ENCODE data around the gene PAH.

The PAH gene

DNA sequence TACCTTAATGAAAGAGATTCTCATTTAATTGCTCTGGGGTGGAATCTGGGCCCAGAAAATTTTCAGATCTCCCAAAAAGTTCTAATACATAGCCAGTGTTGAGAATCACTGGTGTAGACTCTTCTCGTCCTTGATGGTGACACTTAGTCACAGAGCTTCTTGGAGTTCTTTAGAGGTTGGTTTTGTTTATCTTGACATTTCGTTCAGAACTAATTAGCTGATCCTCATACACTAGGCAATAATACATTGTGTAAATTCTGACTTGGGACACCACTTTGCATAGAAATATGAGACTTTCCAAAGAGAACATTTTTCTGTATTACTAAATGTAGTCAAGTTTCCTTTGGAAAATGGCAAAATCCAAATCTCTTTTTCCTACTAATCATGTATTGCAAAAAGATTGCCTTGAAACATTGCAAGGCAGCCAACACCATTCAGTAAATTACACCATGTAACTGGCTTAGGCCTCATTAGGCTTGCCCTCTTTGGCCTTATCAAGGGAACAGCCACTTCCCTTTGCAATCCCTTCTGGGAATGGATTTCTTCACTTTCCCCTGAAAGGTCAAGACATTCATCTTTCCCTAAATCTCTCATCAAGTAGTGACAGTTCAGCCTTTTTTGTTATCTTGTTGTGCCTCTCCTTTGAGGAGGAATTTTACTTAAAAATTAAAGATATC, 102.2 kb downstream of the PAH start:
- DNase-seq: no peak

DNA sequence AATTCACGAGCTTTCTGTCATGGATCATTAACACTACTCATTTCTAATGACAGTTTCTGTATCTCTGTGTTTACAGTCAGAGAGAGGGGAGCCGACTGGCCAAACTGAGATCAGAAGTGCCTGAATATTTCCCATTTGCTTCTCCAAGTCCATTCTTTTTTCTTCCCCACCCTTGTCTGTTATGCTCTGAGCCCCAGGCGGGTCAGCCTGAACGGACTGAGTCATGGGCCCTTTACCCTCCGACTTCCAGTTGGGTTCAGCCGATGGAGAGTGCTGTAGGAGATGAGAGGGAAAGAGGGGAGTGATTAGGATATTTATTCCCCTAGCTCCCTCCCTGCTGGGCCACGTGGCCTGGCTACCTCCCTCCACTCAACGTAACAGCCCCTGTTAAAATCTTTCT, 104.7 kb downstream of the PAH start:
- no peak for DNase-seq

DNA sequence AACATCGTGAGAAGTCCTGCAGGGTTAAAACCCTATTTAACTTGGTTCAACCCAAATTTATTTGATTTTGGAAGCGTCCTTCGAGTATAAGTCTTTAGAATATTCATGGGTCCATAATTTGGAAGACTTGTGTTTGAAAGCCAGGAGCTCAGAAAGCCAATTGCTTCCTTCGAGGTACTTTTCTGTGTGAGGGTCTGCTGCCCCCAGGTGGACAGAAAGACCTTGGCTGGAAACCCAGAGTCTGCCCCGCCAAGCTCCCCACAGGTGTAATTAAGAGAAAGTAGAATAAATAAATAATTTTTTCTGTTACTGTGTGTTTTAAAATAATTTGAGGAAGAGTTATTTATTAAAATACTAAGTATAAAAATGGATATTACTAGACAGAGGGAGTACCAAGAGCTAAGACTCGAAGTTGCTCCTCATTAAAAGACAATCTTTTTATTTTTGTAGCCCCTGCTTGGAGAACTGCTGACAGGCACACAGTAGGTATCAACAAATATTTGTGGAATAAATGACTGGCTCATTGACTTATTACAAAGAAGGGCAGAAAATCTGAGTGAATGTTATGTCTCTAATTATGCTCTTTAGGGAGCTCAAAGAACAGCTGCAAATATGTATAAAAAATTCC, 105.8 kb downstream of the PAH start:
- DNase-seq: peak; percentile 59

DNA sequence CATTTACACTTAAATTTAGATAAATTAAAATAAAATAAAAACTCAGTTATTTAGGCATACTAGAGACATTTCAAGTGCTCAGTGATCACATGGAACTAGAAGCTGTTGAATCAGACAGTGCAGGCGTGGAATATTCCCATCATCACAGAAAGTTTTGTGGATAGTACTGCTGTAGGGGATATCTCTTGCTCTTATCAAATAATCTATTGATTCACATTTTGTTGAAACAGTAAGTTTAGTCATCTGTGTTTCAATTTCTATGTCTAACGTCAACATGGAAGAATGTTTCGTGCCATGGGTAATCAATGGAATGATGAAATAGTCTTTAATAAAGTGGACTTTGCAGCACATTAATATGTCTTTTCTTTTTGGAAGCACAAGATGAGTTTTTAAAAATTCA, 108.6 kb downstream of the PAH start:
- DNase-seq: no peak

DNA sequence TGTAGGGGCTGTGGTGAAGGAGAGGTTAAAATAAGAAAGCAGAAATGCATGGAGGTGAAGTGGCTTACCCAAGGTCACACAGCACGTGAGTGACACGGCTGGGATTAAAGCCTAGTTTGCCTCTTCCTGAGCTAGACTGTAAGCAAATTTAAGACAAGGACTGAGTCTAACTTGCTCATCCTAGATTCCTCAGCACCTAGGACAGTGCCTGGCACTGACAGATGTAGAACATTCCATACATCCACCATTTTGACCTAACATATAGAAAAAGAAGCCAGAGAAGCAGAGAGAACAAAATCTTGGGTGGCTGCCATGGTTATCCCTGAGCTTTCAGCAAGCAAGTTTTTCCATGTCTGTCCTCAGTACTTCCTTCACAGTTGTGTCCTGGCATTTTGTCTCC, 110.5 kb downstream of the PAH start:
- DNase-seq: no peak

DNA sequence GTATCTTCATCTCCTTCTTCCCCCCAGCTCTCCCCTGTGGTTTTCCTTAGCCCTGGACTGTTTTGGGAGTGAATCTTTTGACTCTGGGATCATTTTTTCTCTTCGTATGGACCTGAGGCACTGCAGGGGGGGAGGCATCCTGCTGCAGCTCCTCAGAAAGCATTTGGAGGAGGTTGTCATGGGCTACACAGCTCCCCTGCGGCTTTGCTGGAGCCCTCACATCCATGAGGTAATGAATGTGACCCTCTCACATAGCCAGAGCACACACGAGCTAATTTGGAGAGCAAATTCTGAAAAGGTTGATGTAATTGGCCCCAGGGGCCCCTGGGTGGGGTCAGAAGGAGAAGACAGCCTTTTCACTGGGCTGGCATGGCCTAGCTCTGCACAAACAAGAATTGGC, 110.9 kb downstream of the PAH start:
- peak; percentile 18 for DNase-seq

DNA sequence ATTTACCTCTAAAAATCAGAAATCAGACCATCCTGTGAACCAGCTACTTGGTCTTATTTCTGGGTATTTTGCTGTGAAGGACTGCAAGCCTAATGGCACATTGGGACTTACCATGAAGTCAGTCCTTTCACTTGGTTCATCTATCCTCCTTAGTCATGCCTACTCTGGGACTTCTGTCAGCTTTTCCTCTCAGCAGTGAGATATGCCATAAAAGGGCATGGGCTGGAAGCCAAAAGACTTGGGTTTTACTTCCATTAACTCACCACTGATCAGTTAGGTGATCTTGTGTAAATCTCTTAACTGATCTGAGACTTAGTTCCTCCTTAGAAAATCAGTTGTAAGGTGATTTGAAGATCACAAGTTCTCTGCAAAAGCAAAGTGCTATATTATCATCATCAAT, 116.5 kb downstream of the PAH start:
- no peak for DNase-seq

DNA sequence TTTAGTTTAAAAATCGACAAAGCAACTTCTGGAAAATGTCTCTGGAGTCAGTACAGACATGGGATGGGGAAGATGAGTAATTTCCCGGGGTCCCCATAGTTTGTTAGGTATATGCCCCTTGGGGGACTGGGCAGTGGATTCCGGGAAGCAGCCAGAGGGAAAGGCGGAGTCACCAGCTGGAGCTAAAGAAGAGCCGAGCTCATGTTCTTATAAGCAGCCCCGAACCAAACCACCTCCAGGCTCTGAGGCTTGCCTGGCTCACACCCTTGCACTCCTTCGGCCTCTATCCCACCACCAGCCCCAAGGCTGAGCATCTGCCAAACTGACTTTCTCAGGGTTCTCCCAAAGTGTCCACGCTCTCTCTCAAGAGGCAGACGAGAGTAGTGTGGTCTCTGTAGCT, 117.8 kb downstream of the PAH start:
- DNase-seq: no peak

DNA sequence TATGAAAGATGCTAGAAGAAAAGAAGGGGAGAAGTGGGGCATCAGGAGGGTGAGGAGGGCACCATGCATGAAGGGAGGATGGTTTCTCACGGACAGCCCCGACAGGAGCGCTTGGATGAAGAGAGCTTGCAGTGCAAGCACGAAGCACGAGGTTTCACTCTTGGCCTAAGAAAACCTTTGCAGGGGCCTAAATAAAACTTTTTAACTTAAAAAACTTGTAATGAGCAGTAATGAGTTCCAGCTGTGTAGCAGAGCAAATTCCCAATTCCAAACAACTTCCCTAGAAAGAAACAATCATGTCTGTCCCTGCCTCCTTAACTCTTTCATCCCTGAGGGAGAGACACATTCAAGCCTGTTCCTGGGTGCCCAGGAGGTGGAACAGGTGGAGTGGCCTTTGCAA, 119.5 kb downstream of the PAH start:
- DNase-seq: no peak

DNA sequence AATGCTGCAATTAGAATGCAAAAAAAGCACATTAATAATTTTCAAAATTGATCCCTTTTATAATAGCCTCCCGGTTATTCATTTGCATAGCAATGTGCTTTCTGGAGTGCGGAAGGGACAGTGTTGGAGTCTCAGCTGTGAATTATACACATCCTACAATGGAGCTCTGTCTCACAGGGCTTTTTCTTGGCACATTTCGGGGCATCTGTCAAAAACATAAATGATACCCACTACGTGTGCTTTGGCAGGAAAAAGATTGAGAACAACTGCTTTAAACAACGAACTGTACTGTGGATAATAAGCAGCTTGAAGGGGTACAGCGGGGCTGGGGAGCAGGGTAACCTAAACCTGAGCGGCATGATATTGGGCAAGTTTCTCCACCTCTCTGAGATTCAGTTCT, 123.1 kb downstream of the PAH start:
- no peak for DNase-seq

All from NCI-H146 (cell line).